DMS53 treated with DMSO at 0.1 percent for 48 hours (cell line): ENCODE data around the gene BRAT1.

Source experiments
- DNase-seq: peaks from one replicate; lab custom pipeline; 2025; ENCODE audit not compliant: unreplicated experiment; lab: John Stamatoyannopoulos, UW

The BRAT1 gene

DNA sequence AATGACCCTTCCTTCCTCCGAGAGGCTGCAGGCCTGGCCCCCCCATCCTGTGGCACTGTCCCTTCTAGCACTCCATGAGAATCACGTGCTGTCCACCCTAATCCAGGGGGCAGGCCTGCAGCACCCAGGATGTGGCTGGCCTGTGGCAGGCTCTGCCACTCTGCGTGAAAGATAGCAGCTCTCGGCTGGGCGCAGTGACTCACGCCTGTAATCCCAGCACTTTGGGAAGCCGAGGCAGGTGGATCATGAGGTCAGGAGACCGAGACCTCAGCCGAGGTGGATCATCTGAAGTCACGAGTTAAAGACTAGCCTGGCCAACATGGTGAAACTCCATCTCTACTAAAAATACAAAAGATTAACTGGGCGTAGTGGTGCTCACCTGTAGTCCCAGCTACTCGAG lies 54.6 kb downstream of the BRAT1 start:
- no peak for DNase-seq

DNA sequence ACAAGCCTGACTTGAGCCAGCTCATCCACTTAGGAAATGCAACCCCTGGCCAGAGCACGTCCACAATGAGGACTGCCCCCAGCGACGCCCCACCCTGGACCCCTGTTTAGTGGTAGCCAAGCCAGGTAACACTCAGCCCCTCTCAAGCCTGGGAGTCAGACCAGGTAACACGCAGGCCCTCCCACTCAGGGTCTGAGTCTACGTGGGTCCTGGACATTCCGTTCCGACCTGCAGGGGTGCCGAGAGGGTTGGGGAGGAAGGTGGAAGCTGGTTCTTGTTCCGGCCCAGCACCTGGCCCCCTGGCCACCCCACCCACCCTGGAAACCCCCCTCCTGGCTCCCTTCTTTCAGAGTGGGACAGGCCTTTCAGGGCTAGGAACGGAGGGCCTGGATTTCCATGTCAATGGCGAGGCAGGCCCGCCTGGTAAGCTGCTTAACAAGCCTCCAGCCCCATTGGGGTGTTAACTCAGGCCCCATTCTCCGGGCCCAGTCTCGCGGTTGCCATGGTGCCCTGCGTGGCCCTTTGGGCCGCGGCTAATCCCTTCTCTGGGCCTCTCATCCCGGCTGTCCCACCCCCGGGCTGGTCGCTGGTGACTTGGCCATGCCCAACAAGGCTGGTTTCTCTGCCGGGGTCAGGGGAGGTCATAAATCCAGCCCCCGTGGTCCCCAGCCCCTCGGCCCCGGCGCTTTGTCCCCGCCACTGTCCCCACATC lies 55.4 kb downstream of the BRAT1 start:
- DNase-seq = no peak

DNA sequence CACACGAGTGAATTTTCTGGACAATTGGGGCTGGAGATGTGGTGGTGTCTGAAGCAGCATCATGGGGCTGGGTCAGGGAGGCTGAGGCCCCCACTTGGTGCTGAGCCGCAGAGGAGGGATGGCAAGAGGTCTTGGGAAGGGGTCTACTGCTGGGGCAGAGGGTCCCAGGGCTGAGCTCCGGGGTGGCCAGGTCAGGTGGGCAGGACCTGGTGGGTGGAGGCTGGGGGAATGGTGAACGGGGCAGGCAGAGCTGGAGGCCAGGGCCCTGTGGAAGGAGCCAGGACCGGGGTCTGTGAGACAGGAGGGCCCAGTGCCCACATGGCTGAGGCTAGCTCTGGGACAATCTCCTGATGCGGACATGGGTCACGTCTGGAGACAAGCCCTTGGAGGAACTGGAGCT lies 56.1 kb downstream of the BRAT1 start:
- no peak for DNase-seq

DNA sequence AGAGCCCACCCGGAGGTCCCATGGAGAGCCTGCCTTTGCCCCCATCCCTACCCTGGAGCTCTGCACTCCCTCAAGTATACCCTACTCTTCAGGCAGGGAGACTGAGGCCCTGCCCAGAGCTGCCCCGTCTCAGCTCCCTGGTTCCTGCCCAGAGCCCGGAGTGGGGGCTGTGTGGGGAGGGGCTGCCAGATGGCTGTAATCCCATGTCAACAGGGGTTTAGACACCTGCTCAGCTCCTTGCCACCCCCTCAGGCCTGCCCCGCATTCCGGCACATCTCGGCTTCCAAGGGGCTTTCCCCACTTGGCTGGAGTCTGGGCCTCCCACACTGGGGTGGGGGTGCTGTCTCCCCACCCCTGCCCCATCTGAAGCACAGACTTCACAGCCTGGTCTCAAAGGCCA lies 56.6 kb downstream of the BRAT1 start:
- DNase-seq = no peak

- DNase-seq = no peak
Observed at GRCh38 chr7:2497500-2498336, 57.6 kb downstream of the BRAT1 start.

DNA sequence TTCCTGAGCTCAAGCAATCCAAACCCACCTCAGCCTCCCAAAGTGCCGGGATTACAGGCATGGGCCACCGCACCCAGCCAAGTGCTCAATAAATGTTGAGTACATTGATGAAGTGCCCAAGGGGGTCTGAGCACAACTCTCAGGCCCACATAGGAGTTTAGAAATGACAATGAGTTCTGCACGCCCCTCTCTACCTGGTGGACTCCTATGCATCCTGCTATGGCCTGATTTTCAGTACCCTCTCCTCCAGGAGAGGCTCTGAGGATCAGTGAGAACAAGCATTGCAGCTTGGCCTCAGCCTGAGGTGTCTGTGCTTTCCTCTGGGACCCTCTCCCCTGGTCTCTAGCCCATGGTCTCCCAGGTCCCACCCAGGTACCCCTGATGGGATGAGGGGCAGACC lies 58.3 kb downstream of the BRAT1 start:
- DNase-seq = no peak

DNA sequence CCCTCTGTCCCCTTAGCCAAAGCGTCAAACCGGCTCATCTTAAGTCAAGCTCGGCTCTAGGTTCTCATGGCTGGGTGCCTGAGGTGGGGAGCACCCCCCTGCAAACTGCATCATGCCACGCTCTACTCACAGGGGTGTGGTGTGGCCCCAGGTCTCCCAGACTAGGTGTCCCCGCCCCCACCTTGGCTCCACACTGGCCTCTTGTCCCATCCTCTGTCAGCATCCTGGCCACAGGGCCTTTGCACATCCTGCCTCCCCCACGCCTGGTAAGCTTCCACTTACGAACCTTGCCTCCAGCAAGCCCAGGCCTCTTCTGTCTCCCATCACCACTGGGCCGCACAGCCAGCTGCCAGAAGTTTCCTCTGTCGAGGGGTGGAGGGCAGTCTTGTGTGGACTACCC lies 58.9 kb downstream of the BRAT1 start:
- DNase-seq = no peak

- no peak for DNase-seq
Observed at GRCh38 chr7:2495418-2496299, 59.7 kb downstream of the BRAT1 start.

DNA sequence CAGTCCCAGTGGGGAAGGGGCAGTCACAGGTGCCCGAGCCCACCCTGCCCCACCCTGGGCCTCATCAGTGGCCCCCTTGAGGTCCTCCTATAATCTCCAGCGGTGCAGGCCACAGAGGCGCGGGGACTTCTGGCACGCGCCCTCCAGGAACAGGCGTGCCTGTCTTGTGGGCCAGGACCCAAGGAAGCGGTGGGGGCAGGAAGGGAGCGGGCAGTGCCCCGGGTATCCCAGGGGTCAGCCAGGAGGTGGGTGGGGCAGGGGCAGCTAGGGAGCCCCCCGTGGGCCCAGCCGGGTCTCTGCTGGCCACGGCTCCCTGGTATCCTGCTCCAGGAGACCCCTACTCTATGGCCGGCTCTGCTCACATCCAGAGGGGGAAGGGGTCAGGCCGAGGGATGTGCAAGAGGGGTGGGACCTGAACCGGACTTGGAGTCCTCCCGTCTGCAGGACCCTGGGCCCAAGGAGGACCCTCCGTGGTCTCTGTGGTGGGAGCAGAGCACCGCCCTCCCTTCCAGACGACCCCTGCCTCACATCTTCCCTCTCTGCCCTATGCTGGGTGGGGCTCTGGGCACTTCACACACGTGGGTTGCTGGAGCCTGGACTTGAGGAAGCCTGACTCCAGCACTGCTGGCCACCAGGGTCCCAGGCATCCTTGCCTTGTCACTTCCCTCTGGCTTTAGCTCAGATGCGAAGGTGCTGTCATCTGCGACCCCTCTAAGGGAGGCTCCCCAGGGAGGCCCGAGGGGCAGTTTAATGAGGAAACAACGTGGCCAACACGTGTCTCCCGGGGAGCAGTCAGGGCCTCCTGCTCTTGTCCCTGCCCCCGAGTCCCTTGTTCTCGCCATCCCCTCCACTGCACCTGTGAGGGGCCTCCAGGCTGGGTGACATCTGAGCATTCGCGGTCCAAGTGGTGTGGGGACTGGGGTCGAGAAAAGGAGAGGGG lies 60.9 kb downstream of the BRAT1 start:
- DNase-seq = no peak

DNA sequence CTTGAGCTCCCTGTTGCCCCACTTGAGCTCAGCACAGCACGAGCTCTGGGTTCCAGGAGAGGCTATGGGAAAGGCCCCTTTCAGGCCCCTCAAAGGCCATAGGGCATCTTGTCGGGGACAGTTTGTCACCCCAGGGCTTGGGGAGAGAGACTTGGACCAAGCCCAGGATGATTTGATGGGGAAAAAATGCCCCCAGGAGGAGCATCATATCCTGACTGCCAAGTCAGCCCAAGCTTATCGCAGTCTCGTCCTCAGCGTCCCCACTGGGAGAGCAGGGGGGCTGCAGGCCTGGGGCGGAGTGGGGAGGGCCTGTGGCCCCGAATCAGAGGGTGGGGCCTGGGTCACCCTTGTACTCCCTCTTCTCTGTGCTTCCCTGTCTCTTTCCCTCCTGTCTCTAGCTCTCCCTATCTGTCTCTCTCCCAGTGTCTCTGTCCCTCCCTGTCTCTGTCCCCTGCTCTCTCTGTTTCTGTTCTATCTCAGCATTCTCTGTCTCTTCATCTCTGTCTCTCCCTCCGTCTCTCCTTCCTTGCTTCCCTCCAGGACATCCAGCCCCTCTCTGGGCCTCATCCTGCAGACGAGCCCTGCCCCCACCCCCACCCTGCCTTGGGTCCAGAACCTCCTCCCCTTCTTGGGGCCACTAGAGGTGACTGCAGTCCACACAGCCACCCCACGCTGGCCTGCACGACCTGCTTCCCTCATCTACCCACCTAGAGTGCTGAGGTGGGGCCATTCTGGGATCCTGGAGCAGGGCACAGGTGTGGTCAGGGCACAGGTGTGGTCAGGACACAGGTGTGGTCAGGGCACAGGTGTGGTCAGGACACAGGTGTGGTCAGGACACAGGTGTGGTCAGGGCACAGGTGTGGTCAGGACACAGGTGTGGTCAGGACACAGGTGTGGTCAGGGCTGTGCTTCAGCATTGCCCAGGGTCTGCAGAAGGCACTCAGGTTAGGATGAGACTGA lies 61.8 kb downstream of the BRAT1 start:
- DNase-seq = no peak

GRCh38 chr7:2492038-2492437 lies 63.3 kb downstream of the BRAT1 start:
- DNase-seq = no peak

DNA sequence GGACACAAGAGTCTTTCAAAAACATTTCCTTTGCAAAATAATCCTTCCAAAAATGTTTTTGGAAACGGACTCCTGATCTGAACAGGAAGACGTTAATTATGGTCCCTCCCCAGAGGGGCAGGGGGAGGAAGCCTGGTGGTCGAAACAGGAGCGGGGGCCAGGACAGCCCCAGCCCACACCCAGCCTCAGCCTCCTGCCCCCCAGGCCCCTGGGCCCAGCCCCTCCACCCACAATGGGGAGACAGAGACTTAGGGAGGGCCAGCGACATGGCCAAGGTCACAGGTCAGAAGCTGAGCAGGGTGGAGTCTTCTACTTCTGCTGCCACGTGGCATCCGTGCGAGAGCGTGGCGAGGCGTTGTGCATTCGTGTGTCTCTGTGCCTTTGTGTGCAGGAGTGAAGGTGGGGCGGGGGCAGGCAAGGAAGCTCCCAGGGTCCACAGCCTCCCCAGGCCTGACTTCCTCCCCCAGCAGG lies 65.1 kb downstream of the BRAT1 start:
- no peak for DNase-seq

GRCh38 chr7:2488681-2489080 lies 66.6 kb downstream of the BRAT1 start:
- no peak for DNase-seq

DNA sequence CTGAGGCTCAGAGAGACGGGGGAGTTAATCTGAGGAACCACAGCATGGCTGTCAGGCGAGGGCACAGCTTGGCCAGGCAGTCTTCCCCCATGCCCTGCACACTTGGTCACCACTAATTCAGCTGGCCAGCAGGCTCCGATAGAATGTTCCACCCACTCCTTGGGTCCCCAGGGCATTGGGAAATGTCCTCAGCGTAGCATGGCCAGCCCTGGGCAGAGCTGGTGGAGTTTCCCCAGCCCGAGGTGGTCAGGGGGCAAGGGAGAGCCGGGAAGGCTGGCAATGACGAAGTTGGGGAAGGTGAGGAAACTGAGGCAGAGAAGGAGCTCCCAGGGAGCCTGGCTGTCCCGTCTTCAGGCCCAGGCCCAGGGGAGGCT lies 67.1 kb downstream of the BRAT1 start:
- no peak for DNase-seq
